H9 (cell line): Measurements from ENCODE around the gene GATAD2B. TPM values are rescaled to one million over a fixed set of nuclear protein-coding genes. Genes with fewer than 3 reads are reported as not detected.

ENCODE experiments used
- DNase-seq: peaks from one replicate; pipeline ENCODE4 v3.0.0-alpha.2; 2017
- H2AFZ ChIP-seq: one replicate; pipeline ENCODE4 v1.6.1; 2013; ENCODE audit warnings: mild to moderate bottlenecking, low read length, control low read depth, moderate library complexity
- H2AK5ac ChIP-seq: 2 replicates; pipeline ENCODE4 v1.6.1; 2013; ENCODE audit warnings: low read length, control low read depth, mixed read lengths; ENCODE audit not compliant: insufficient read length
- H2BK120ac ChIP-seq: one replicate; pipeline ENCODE4 v1.6.1; 2013; ENCODE audit warnings: low read depth, mild to moderate bottlenecking, low read length, control low read depth, inconsistent platforms; ENCODE audit not compliant: poor library complexity, severe bottlenecking
- H2BK12ac ChIP-seq: 2 replicates; pipeline ENCODE4 v1.6.1; 2013; ENCODE audit warnings: low read length, control low read depth, mixed read lengths, low read depth; ENCODE audit not compliant: insufficient read length
- H2BK15ac ChIP-seq: 2 replicates; pipeline ENCODE4 v1.6.1; 2013; ENCODE audit warnings: low read depth, low read length, control low read depth
- H2BK20ac ChIP-seq: one replicate; pipeline ENCODE4 v1.6.1; 2013; ENCODE audit warnings: low read depth, mild to moderate bottlenecking, low read length, control low read depth, inconsistent platforms; ENCODE audit not compliant: poor library complexity, severe bottlenecking
- H2BK5ac ChIP-seq: 2 replicates; pipeline ENCODE4 v1.6.1; 2013; ENCODE audit warnings: low read length, control low read depth, mixed read lengths; ENCODE audit not compliant: insufficient read length
- H3K14ac ChIP-seq: 2 replicates; pipeline ENCODE4 v1.6.1; 2013; ENCODE audit warnings: low read length, control low read depth; ENCODE audit not compliant: insufficient read depth
- H3K18ac ChIP-seq: 2 replicates; pipeline ENCODE4 v1.6.1; 2013; ENCODE audit warnings: low read depth, mild to moderate bottlenecking, mixed read lengths, low read length, control low read depth; ENCODE audit not compliant: insufficient read length
- H3K23ac ChIP-seq: 2 replicates; pipeline ENCODE4 v1.6.1; 2013; ENCODE audit warnings: low read length, control low read depth, mixed read lengths, low read depth; ENCODE audit not compliant: insufficient read length
- H3K23me2 ChIP-seq: 2 replicates; pipeline ENCODE4 v1.6.1; 2013; ENCODE audit warnings: low read depth, mild to moderate bottlenecking, mixed read lengths, low read length, control low read depth; ENCODE audit not compliant: insufficient read length, poor library complexity, severe bottlenecking
- H3K27ac ChIP-seq: 2 replicates; pipeline ENCODE4 v1.5.1; 2013; ENCODE audit warnings: low read length, control low read depth, mixed read lengths, low read depth; ENCODE audit not compliant: insufficient read length
- H3K27me3 ChIP-seq: 2 replicates; pipeline ENCODE4 v1.6.1; 2013; ENCODE audit warnings: low read length, control low read depth, inconsistent platforms; ENCODE audit not compliant: insufficient read depth
- H3K4ac ChIP-seq: 2 replicates; pipeline ENCODE4 v1.6.1; 2013; ENCODE audit warnings: low read depth, mild to moderate bottlenecking, control low read depth, inconsistent platforms, low read length, moderate library complexity
- H3K4me1 ChIP-seq: 2 replicates; pipeline ENCODE4 v1.6.1; 2013; ENCODE audit warnings: low read length, control low read depth, inconsistent platforms; ENCODE audit not compliant: insufficient read depth
- H3K4me2 ChIP-seq: 2 replicates; pipeline ENCODE4 v1.6.1; 2013; ENCODE audit warnings: low read length, control low read depth, mixed read lengths; ENCODE audit not compliant: insufficient read length, insufficient read depth
- H3K56ac ChIP-seq: 2 replicates; pipeline ENCODE4 v1.6.1; 2013; ENCODE audit warnings: low read depth, mild to moderate bottlenecking, mixed read lengths, low read length, control low read depth; ENCODE audit not compliant: insufficient read length
- H3K79me1 ChIP-seq: 2 replicates; pipeline ENCODE4 v1.6.1; 2013; ENCODE audit warnings: low read depth, mild to moderate bottlenecking, moderate library complexity, low read length, control low read depth, inconsistent platforms; ENCODE audit not compliant: insufficient read depth, poor library complexity, severe bottlenecking
- H3K79me2 ChIP-seq: 2 replicates; pipeline ENCODE4 v1.6.1; 2013; ENCODE audit warnings: low read length, control low read depth, inconsistent platforms; ENCODE audit not compliant: insufficient read depth
- H3K9ac ChIP-seq: 2 replicates; pipeline ENCODE4 v1.6.1; 2013; ENCODE audit warnings: low read length, control low read depth, mixed read lengths; ENCODE audit not compliant: insufficient read length; ENCODE audit errors: extremely low read depth
- H3K9me3 ChIP-seq: one replicate; pipeline ENCODE4 v1.6.1; 2013; ENCODE audit warnings: low read depth, low read length, inconsistent platforms; ENCODE audit not compliant: control insufficient read depth
- H3T11ph ChIP-seq: one replicate; pipeline ENCODE4 v1.6.1; 2013; ENCODE audit warnings: mild to moderate bottlenecking, low read length, control low read depth, inconsistent platforms
- H4K20me1 ChIP-seq: one replicate; pipeline ENCODE4 v1.6.1; 2013; ENCODE audit not compliant: control insufficient read depth, insufficient read length, insufficient read depth
- H4K5ac ChIP-seq: 2 replicates; pipeline ENCODE4 v1.6.1; 2013; ENCODE audit warnings: low read depth, mild to moderate bottlenecking, mixed read lengths, low read length, control low read depth; ENCODE audit not compliant: insufficient read length
- H4K8ac ChIP-seq: replicated peaks from 2 replicates; pipeline ENCODE4 v1.6.1; 2013; ENCODE audit warnings: low read length, control low read depth, mixed read lengths, low read depth; ENCODE audit not compliant: insufficient read length
- H4K91ac ChIP-seq: 2 replicates; pipeline ENCODE4 v1.6.1; 2013; ENCODE audit warnings: low read depth, mild to moderate bottlenecking, moderate library complexity, mixed read lengths, low read length, control low read depth; ENCODE audit not compliant: insufficient read length
- H3K27ac Mint-ChIP-seq, 3 experiments: 2 replicates in 2 of 3; 3 replicates in 1 of 3; pipeline ENCODE4 v1.8.0; 2020 to 2021; ENCODE audit warnings: mixed read lengths in 3 of 3, mild to moderate bottlenecking in 1 of 3, moderate library complexity in 1 of 3
- H3K27me3 Mint-ChIP-seq: 2 replicates; pipeline ENCODE4 v1.8.0; 2021; ENCODE audit warnings: low read depth, mild to moderate bottlenecking, moderate library complexity, mixed read lengths
- H3K36me3 Mint-ChIP-seq, 3 experiments: 2 replicates in 2 of 3; 3 replicates in 1 of 3; pipeline ENCODE4 v1.8.0; 2020 to 2021; ENCODE audit warnings: low read depth in 3 of 3, mixed read lengths in 3 of 3; ENCODE audit not compliant: insufficient read depth in 1 of 3
- H3K4me1 Mint-ChIP-seq, 2 experiments: 2 replicates each; pipeline ENCODE4 v1.8.0; 2020; ENCODE audit warnings: mixed read lengths in 2 of 2
- H3K4me3 Mint-ChIP-seq, 2 experiments: 2 replicates in 1 of 2; 3 replicates in 1 of 2; pipeline ENCODE4 v1.8.0; 2020 to 2021; ENCODE audit warnings: mild to moderate bottlenecking in 2 of 2, mixed read lengths in 2 of 2, moderate library complexity in 1 of 2
- H3K9me3 Mint-ChIP-seq, 2 experiments: 2 replicates in 1 of 2; 3 replicates in 1 of 2; pipeline ENCODE4 v1.8.0; 2020; ENCODE audit warnings: mild to moderate bottlenecking in 2 of 2, mixed read lengths in 2 of 2, moderate library complexity in 1 of 2
- whole genome bisulfite sequencing: extraction: QIAGEN DNeasy Blood & Tissue Kit; methylation state at CpG from one replicate; pipeline ENCODE4 v1.1.7; 2013; ENCODE audit warnings: missing lambda C conversion rate, low lambda C conversion rate, mixed read lengths; ENCODE audit not compliant: insufficient read length; ENCODE audit errors: extremely low coverage; 5-methylcytosine and 5-hydroxymethylcytosine counted together
- total RNA-seq: library from RNA; stranded (reverse); gene quantifications from 2 replicates; pipeline ENCODE4 v1.2.1, GENCODE V29; 2021
- TF ChIP-seq, protein P1 (sequence below): fragments of 200-600 bp; sonication (generic); conservative IDR thresholded peaks from 3 replicates; pipeline ENCODE4 v1.8.0; 2021; ENCODE audit warnings: antibody characterized with exemption, mild to moderate bottlenecking

The GATAD2B gene
- total RNA-seq, 1 experiment from 2014 or later: 44.1 TPM

DNA sequence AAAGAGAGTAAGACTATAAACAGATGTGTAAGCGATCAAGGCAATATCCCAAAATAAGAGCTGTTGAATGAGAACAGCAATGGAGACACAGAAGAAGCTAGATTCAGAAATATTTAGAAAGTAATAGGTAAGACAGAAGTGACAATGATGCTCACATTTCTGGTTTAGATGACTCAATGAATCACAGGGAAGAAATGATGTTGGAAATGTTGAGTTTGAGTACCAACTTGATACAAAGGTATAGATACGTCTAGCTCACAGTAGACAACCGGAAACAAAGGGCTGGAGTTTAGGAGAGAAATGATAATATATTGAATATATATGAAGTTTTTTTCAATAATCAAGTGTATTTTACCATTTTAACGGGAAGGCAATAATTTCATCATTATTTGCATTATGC is 6.5 kb downstream of the GATAD2B start:
- no peak overlapping the region for H4K8ac ChIP-seq
- H4K91ac ChIP-seq: no peak overlapping the region
- H4K20me1 ChIP-seq: no peaks in the 10 kb centered on the region
- H3K27ac Mint-ChIP-seq: no peak overlapping the region
- H3K79me1 ChIP-seq: peaks cover 6% of the 10 kb centered on the region
- H3K14ac ChIP-seq: no peak overlapping the region
- H3K27me3 Mint-ChIP-seq: no peaks in the 10 kb centered on the region
- H3K23ac ChIP-seq: no peak overlapping the region
- TF ChIP-seq, protein P1, sequence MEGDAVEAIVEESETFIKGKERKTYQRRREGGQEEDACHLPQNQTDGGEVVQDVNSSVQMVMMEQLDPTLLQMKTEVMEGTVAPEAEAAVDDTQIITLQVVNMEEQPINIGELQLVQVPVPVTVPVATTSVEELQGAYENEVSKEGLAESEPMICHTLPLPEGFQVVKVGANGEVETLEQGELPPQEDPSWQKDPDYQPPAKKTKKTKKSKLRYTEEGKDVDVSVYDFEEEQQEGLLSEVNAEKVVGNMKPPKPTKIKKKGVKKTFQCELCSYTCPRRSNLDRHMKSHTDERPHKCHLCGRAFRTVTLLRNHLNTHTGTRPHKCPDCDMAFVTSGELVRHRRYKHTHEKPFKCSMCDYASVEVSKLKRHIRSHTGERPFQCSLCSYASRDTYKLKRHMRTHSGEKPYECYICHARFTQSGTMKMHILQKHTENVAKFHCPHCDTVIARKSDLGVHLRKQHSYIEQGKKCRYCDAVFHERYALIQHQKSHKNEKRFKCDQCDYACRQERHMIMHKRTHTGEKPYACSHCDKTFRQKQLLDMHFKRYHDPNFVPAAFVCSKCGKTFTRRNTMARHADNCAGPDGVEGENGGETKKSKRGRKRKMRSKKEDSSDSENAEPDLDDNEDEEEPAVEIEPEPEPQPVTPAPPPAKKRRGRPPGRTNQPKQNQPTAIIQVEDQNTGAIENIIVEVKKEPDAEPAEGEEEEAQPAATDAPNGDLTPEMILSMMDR: no peak
- no peak overlapping the region for H4K5ac ChIP-seq
- H3K4me3 Mint-ChIP-seq: no peak overlapping the region
- H3K18ac ChIP-seq: no peak overlapping the region
- DNase-seq: no peak
- H3K9me3 ChIP-seq: no peaks in the 10 kb centered on the region
- H2BK5ac ChIP-seq: no peak overlapping the region
- H2BK120ac ChIP-seq: no peak overlapping the region
- no CpG with 5 or more reads among the region's 4 CpGs for WGBS
- H3K27me3 ChIP-seq: no peaks in the 10 kb centered on the region
- no peak overlapping the region for H3K4me2 ChIP-seq
- H3K9ac ChIP-seq: no peak overlapping the region
- H2AK5ac ChIP-seq: no peak overlapping the region
- H3K4me1 Mint-ChIP-seq: peaks cover 16 to 18% of the 10 kb centered on the region in 2 experiments
- H3K79me2 ChIP-seq: peaks cover 41% of the 10 kb centered on the region; the same call in 1 of the 2 replicates
- no peaks in the 10 kb centered on the region for H3K23me2 ChIP-seq
- no peak overlapping the region for H2AFZ ChIP-seq
- H2BK20ac ChIP-seq: no peak overlapping the region
- H3T11ph ChIP-seq: no peak overlapping the region
- H3K56ac ChIP-seq: no peak overlapping the region
- no peak overlapping the region for H2BK12ac ChIP-seq
- no peaks in the 10 kb centered on the region; the same call in 1 of the 2 replicates for H3K4me1 ChIP-seq
- no peak overlapping the region for H3K4ac ChIP-seq
- no peak overlapping the region for H3K27ac ChIP-seq
- H3K9me3 Mint-ChIP-seq: no peaks in the 10 kb centered on the region
- no peak overlapping the region for H2BK15ac ChIP-seq
- H3K36me3 Mint-ChIP-seq: peaks cover 5 to 16% (median 15%) of the 10 kb centered on the region in 3 experiments; a peak in 5 of 7 replicates
